Transverse colon (tissue), 3 donors: Measurements from ENCODE around the gene HSPB1.

Experiments
- CTCF ChIP-seq, 5 experiments: fragments of 200-600 bp in 3 of 5; fragments of 450-650 bp in 2 of 5; sonication (generic) in 3 of 5; IDR thresholded peaks; 1 replicate in 2 of 5; 2 replicates in 3 of 5; pipeline ENCODE4 v1.5.1; 2016 to 2017; ENCODE audit warnings: antibody characterized with exemption in 5 of 5, inconsistent platforms in 3 of 5, mild to moderate bottlenecking in 2 of 5, moderate library complexity in 1 of 5
- EP300 ChIP-seq: sonication (generic); formaldehyde crosslinking; IDR thresholded peaks from one replicate; pipeline ENCODE4 v1.6.1; 2017; ENCODE audit warnings: antibody characterized with exemption, low read depth

DNA sequence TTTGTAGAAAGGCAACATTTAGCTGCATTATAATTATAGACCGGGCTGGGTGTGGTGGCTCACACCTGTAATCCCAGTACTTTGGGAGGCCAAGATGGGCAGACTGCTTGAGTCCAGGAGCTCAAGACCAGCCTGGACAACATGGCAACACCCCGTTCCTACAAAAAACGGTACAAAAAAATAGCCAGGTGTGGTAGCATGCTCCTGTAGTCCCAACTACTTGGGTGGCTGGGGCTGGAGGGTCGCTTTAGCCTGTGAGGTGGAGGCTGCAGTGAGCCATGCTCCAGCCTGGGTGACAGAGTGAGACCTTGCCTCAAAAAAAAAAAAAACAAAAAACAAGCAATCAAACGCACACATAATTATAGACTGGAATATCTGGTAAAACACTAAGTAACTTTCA lies 51.3 kb downstream of the HSPB1 start:
- TF ChIP-seq CTCF (IDR thresholded peaks at IDR 0.05) (no peak), EP300 (no peak)
